ENCODE data around the gene PPIB. TPM values are rescaled to one million over a fixed set of nuclear protein-coding genes. Genes with fewer than 3 reads are reported as not detected.
A peak's percentile ranks its signal among the peaks of the same experiment; 100 is the strongest.

PPIB gene
- total and polyA plus RNA-seq, 12 donors, result 313 to 2,941 (median 648) TPM

GRCh38 chr15:64144565-64145281 lies 18.1 kb downstream of the PPIB start:
- peak in 1 of 7 donors; percentile 18 for DNase-seq
- intact Hi-C loops (cut with DNase I), result loop anchor here in 1 of 2 donors (10.0 kb wide), 1 partner anchor 60 kb away; no protein-coding TSS in a partner anchor
- Histone ChIP-seq H3K36me3 (replicated peaks in 1 of 2) (peaks cover 0 to 36% of the 10 kb centered on the region in 2 donors), H3K9me3 (replicated peaks in 1 of 3) (no peaks in the 10 kb centered on the region), H3K27ac (no peak overlapping the region), H3K4me3 (no peak overlapping the region), H3K27me3 (no peaks in the 10 kb centered on the region), H3K4me1 (replicated peaks in 1 of 2) (peaks cover 0 to 4% of the 10 kb centered on the region in 2 donors)
- WGBS, 4 donors, result 69 to 84% (median 82%) methylated on average over 14 of the region's 14 CpGs
- TF ChIP-seq POLR2A (IDR thresholded peaks at IDR 0.05) (no peak), CTCF (IDR thresholded peaks at IDR 0.05) (no peak)

GRCh38 chr15:64144192-64144564 lies 18.6 kb downstream of the PPIB start:
- no peak for TF ChIP-seq CTCF (IDR thresholded peaks at IDR 0.05)
- TF ChIP-seq POLR2A (IDR thresholded peaks at IDR 0.05), result no peak
- H3K4me1 ChIP-seq (replicated peaks in 1 of 2), result peaks cover 0 to 4% of the 10 kb centered on the region in 2 donors
- peaks cover 0 to 36% of the 10 kb centered on the region in 2 donors for H3K36me3 ChIP-seq (replicated peaks in 1 of 2)
- H3K4me3 ChIP-seq, result no peak overlapping the region
- no peak overlapping the region for H3K27ac ChIP-seq
- intact Hi-C loops (cut with DNase I), result loop anchor here in 1 of 2 donors (10.0 kb wide), 1 partner anchor 59 kb away; no protein-coding TSS in a partner anchor
- DNase-seq, result peak in 1 of 7 donors; percentile 19
- H3K9me3 ChIP-seq (replicated peaks in 1 of 3), result no peaks in the 10 kb centered on the region
- 81 to 88% (median 82%) methylated on average over 8 of the region's 8 CpGs for WGBS, 4 donors
- H3K27me3 ChIP-seq, result no peaks in the 10 kb centered on the region

- H3K4me1 ChIP-seq (replicated peaks in 1 of 2), result peaks cover 0 to 4% of the 10 kb centered on the region in 2 donors
- H3K36me3 ChIP-seq (replicated peaks in 1 of 2), result peaks cover 0 to 43% of the 10 kb centered on the region in 2 donors
- TF ChIP-seq POLR2A (IDR thresholded peaks at IDR 0.05) (no peak), CTCF (IDR thresholded peaks at IDR 0.05) (no peak)
- no peak overlapping the region for H3K4me3 ChIP-seq
- intact Hi-C loops (cut with DNase I), result loop anchor here in 1 of 2 donors (10.0 kb wide), 1 partner anchor 58 kb away; no protein-coding TSS in a partner anchor
- peak in 1 of 7 donors; percentile 13 for DNase-seq
- no peak overlapping the region for H3K27ac ChIP-seq
- H3K27me3 ChIP-seq, result no peaks in the 10 kb centered on the region
- H3K9me3 ChIP-seq (replicated peaks in 1 of 3), result no peaks in the 10 kb centered on the region
- 86 to 90% (median 88%) methylated on average over 6 of the region's 6 CpGs for WGBS, 4 donors
Measured at GRCh38 chr15:64143276-64143675, 19.5 kb downstream of the PPIB start.

GRCh38 chr15:64141798-64142512 lies 20.9 kb downstream of the PPIB start:
- 96 to 97% (median 96%) methylated on average over 8 of the region's 8 CpGs for whole genome bisulfite sequencing, 4 donors
- H3K27ac ChIP-seq, result no peak overlapping the region
- no peak for DNase-seq
- H3K36me3 ChIP-seq (replicated peaks in 1 of 2), result peaks cover 0 to 55% of the 10 kb centered on the region in 2 donors
- peaks cover 0 to 4% of the 10 kb centered on the region in 2 donors for H3K4me1 ChIP-seq (replicated peaks in 1 of 2)
- no peaks in the 10 kb centered on the region for H3K9me3 ChIP-seq (replicated peaks in 1 of 3)
- intact Hi-C loops (cut with DNase I), result loop anchor here in 1 of 2 donors (10.0 kb wide), 1 partner anchor 57 kb away; no protein-coding TSS in a partner anchor
- TF ChIP-seq POLR2A (IDR thresholded peaks at IDR 0.05), result no peak
- no peak for TF ChIP-seq CTCF (IDR thresholded peaks at IDR 0.05)
- no peak overlapping the region for H3K4me3 ChIP-seq
- no peaks in the 10 kb centered on the region for H3K27me3 ChIP-seq

Measured in adrenal gland (tissue), 12 donors.